Stimulated activated CD8-positive, alpha-beta memory T cell treated with anti-CD3 and anti-CD28 coated beads, Interleukin-4, amount 100 ng/mL, for 48 hours (primary cell): Measurements from ENCODE around the gene FBXW10.
"Not testable (repeated sequence)": the region's sequence is repeated elsewhere in the genome, so short reads cannot be mapped to it uniquely, and the experiment has no call there.

Experiments
- DNase-seq: peaks from one replicate; pipeline ENCODE4 v3.0.0-alpha.2; 2020

The FBXW10 gene, protein sequence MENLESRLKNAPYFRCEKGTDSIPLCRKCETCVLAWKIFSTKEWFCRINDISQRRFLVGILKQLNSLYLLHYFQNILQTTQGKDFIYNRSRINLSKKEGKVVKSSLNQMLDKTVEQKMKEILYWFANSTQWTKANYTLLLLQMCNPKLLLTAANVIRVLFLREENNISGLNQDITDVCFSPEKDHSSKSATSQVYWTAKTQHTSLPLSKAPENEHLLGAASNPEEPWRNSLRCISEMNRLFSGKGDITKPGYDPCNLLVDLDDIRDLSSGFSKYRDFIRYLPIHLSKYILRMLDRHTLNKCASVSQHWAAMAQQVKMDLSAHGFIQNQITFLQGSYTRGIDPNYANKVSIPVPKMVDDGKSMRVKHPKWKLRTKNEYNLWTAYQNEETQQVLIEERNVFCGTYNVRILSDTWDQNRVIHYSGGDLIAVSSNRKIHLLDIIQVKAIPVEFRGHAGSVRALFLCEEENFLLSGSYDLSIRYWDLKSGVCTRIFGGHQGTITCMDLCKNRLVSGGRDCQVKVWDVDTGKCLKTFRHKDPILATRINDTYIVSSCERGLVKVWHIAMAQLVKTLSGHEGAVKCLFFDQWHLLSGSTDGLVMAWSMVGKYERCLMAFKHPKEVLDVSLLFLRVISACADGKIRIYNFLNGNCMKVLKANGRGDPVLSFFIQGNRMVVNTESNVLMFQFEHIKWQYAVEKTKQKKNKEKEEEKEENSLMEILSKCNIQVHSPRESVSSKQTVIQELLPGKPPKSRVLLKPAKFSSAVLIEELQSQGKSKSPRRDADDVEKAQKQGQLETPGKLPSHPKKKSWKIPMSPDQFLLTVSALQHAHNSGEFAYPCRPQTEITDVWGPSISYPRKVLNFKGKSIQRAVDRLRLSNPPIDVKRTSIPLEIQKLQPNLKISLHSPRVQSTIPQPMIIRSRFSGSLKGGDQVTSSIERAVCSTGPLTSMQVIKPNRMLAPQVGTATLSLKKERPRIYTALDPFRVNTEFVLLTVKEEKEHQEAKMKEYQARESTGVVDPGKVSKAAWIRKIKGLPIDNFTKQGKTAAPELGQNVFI

DNA sequence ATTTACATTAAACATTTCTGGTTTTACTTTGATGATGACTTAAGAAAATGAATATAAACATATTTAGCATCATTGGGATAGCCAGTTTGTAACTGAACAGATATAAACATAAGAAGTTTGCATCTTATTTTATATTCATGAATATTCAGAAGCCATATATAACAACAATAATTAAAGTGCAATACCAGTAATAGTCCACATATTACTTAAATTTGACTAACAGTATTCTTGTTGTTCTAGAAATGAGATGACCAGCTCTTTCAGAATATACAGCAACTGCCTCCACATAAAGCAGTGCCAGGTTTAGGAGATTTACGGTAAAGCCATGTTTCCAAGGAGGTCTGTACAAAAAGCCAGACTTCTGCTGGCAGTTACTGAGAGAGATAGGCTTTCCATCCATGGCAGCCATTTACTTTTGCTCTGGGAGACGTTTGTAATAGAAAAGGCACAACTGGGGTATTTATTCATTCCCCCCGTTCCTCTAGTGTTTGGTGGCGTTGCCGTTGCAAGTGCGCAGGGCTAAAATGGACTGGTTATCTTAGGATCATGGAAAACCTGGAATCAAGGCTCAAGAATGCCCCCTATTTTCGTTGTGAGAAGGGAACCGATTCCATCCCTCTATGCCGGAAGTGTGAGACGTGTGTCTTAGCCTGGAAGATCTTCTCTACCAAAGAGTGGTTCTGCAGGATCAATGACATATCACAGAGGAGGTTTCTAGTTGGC lies at the start of gene FBXW10:
FBXW10 (plus strand) TSS at position 356 of the 723 bp plus-strand sequence; CDS start at position 547, 191 bp downstream.
- not testable (repeated sequence) for DNase-seq

DNA sequence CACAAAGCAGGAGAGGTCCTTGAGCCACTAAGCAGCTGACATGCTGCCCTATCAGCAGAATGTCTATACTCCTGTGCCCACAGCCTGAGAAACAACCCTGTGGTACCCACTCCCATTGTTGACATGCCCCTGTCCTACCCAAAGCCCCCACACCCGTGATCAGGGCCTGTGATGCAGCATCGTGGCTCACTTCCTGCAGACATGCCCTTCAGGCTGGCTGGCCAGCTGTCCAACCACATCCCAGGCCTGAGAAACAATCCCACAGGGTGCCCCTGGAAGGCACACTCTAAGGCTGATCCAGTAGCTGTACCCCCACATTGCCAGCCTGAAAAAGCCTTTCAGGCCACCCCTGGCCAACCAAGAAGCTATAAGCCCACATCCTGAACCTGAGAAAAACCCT lies 48.7 kb upstream of the FBXW10 start:
- DNase-seq = not testable (repeated sequence)

DNA sequence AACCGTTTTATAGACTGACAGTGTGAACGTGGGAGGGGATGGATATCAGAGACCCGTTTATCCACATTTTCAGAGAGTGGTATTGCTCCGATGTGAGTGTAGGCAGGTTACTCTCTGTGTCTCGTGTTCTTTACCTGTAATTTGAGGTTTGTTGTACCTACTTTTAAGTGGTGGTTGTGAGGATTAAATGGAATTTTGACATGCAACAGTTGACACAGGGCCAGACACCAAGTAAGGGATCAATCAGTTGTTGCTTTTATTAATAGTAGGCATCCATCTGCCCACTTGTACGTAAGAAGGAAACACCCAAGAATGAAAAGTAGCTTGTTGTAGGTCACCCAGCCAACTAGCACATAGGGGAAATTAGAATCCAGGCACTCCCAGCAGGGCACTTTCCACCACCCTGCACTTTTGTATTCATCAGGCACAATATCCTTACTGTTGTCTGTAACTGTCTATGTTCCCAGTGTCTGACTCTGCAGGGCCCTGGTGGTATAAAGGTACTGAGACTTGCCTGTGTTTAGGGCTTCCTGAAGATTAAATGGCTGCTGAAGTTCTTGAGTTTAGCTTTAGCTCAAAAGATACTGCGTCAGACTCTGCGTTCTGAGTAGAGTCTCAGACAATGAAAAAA lies 45.3 kb upstream of the FBXW10 start:
- not testable (repeated sequence) for DNase-seq

DNA sequence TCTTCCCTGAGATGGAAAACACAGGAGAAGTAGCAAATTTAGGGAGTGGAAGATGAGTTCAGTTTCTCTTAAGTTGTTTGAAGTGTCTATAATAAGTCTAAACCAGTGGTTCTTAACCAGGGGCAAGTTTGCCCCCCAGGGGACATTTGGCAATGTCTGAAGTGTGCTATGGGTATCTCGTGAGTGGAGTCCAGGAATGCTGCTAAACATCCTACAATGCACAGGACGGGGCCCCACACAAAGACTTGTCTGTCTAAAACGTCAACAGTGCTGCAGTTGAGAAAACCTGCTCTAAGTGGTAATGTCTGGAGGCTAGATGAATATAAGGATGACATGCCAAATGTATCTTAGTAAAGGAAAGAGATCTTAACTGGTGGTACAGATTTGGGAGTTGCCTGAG lies 37.9 kb upstream of the FBXW10 start:
- DNase-seq = not testable (repeated sequence)

DNA sequence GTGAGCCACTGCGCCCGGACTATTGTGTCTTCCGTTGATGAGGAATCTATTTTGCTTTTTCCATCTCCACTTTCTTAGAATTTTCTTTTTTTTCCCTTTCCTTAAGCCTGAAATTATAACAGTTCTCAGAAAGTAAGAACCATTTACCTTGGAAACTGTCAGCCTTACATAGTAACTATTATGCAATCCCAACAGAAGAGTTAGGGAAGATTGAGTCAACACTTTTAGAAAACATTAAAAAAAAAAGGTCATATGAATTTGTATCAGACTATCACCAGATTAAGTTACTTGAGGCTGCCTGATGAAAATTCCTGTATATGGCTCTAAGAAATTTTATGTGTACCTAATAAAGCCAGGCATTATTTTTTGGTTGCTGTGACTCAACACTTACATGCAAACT lies 35.6 kb upstream of the FBXW10 start:
- DNase-seq = not testable (repeated sequence)

DNA sequence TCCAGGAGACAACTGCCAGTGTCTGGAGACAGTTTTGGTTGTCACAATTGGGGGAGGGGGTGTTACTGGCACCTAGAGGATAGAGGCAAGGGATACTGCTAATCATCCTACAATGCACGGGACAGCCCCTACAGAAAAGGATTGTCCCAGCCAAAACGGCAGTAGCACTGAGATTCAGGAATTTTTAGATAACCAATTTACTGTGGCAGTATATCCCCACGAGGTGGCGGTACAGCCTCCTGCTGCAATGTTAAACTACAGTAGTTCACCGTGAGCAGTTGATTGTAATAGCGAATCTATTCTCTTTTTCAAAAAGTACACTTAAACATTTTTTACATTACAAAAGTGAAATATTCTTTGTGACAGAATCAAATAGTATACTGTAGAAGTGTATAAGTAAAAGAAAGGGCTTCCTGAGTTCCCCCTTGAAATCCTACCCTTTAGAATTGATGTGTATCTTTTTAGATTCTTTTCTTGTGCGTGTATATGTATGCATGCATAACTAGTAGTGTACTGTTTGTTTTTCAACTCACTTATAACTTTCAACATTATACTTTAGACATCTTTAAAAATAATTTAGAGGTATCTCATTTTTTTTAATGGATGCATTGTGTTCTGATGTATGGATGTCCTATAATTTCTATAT lies 31.4 kb upstream of the FBXW10 start:
- DNase-seq = peak; percentile 75

DNA sequence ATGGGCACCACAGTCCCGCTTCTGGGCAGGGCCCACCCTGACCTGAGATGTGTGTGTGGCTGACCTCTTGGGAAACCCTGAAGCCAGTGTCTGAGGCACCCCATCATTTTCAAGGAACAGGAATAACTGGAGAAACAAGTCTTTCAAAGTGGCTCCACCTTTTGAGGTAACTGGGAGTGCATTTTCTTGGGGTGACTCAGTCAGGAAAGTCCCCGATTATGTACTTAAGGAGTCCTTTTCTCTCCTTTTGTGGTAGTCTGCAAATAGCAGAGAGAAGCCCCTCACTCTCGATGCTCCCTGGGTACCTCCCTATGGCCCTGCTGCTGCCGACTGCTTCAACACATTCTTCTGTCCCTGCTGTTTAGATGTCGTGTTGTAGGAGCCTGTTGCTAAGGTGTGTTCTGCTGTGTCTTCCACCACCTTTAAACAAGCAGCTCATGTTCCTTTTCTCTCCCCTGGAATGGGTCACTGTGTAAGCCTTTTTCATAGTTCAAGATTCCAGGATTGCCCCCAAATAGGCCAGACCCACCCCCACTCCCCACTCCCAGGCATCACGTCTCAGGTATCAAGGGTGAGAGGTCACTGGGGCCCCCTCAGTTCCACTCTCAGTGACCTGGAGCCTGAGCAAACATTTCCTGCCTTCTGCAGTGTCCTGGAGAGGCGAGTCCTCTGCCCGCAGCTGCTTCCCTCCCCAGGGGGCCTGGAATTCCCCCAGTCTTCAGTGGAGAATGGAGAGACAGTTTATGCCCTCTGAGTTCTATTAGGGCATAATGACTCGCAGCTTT lies 25.0 kb upstream of the FBXW10 start:
- not testable (repeated sequence) for DNase-seq

DNA sequence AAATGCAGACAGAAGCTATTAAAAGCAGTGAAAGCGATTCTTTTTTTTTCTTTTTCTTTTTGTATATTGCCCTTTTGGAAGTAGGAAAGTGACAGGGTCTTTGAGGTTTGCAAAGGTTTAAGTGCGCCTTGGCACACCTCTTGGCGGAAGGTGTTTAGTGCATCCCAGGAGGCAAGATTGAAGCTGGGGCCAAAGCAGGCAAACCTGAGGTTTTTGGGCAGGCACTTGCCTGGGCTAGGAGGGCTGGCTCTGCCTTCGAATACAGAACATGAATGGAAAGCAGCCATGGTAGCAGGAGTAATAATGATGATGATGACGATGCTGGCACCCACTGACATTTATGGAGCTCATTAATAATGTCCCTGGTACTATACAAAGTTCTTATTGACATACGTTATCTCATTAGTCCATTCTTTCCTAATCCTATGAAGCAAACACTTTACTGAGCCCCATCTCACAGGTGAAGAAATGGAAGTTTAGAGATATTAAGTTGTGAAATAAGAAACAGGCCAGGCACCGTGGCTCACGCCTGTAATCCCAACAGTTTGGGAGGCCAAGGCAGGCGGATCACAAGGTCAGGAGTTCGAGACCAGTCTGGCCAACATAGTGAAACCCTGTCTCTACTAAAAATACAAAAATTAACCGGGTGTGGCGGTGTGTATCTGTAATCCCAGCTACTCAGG lies 24.3 kb upstream of the FBXW10 start:
- DNase-seq = not testable (repeated sequence)

DNA sequence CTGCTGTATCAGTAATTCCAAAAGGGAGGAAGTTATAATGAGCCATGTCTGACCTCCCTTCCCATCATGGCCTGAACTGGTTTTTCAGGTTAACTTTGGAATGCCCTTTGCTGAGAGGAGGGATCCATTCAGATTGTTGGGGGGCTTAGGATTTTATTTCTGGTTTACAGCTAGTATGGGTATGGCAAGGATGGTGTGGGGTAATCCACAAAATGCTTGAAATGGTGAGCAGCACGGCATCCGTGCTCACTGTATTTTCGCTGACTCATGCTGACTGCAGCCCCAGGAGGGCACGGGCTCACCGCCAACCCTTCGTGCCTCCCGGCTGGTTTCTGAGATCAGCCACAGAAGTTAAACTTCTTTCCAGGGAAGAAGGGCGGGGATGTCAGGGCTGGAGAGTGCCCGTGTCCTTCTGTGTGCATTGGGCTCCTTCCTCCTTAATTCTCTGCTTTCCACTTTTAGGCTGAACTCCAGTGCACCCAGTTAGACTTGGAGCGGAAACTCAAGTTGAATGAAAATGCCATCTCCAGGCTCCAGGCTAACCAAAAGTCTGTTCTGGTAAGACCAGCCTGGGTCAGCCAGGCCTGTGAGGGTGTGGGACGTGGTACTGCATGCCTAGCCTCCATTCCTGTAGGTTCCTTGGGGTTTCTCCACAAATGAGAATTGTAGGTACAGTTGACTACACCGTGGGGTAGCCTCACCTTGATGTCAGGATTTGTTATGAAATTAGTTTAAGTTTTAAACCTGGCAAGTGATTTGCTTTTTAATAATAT lies 21.9 kb upstream of the FBXW10 start:
- not testable (repeated sequence) for DNase-seq

DNA sequence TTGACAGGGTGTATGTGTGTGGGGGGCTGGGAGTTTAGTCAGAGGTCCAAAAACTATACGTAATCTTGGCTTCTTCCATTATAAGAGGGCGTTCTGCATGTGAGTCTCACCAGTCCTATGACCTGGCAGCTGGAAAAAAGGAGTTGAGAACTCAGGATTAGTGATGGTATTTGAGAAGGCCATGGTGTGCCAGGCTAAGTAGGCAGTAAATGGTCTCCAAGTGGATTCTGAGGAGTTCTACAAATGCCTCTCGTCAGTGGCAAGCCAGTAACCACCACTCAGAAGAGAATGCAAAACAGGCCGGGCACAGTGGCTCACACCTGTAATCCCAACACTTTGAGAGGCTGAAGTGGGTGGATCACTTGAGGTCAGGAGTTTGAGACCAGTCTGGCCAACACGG lies 21.2 kb upstream of the FBXW10 start:
- not testable (repeated sequence) for DNase-seq

DNA sequence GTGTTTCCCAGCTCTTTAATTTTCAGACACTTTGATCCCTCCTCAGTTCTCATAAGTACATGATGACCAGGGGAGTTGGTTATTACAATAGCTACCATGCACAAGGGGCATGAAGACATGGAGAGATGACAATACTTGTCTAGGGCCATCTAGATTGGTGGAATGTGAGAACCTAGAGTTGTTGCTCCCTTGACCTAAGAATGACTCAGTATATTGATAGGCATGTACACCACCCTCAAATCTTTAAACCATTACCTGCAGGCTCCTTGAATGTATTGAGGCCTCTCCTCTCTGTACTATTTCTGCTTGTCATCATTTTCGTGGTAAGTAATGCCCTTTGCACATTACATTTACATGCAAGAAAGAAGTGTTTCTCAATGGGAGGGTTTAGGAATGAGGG lies 20.3 kb upstream of the FBXW10 start:
- not testable (repeated sequence) for DNase-seq

DNA sequence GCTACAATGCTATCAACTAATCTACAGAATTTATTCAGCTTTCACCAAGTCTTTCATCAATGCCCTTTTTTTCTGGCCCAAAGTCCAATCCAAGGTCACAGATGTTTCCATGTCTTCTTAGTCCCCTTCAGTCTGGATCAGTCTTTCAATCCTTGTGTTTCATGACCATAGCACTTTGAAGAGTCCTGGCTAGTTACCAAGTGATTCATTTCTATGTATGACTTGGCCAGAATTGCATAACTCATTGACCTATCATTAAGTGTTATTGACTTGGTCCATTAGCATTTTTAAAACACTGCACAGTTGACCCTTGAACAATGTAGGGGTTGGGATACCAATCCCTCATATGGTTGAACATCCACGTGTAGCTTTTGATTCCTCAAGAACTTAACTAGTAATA lies 11.4 kb upstream of the FBXW10 start:
- DNase-seq = not testable (repeated sequence)

DNA sequence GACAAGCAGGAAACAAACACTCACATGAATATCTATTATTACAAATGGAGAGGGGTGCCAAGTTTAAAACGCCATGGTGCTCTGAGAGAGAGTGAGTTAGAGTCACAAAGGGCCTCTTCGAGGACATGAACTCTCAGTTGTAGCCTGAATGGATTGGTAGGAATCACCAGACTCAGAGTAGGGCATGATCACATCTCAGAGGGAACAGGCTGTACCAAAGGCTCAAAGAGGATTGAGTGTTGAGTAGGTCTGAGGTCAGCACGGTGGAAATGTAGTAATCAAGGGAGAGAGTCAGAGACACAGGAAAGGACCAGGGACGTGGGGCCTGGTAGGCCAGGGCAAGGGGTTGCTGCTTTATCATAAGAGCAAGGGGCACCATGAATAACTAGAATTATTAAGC lies 10.5 kb upstream of the FBXW10 start:
- DNase-seq = not testable (repeated sequence)

DNA sequence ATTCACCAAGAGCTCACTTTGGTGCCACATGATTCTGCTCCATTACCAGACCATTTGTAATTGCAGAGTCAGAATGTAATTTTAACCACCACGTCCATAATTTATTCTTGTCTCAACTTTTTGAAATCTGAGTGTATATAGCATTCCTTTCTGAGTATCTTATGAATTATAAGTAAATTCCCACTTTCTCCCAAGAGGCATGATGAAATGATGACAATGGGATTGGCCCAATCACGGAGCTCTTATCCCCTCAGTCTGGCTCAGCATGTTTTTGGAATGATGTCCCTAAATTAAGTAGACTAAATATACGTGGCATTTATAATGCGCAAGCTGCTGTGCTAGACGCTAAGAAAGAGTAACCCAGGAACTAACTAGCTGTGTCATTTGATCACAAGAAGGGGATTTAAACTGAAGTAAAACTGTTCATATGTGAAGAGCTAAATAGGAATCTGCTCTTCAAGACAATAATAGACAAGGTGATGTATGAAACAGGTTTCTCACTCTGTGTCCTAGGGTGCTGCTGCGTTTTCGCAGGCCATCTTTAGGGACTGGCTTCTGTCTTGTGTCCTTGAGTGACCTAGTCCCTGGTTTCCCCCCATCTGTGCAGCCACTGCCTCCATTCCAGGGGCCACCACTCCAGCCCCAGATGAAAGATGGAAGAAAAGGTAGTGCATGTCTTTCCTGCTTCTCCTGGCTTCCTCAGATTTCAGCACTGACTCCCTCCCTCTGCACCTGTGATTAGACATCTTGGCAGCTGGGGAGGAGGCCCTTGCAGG lies 4.0 kb upstream of the FBXW10 start:
- DNase-seq = not testable (repeated sequence)

DNA sequence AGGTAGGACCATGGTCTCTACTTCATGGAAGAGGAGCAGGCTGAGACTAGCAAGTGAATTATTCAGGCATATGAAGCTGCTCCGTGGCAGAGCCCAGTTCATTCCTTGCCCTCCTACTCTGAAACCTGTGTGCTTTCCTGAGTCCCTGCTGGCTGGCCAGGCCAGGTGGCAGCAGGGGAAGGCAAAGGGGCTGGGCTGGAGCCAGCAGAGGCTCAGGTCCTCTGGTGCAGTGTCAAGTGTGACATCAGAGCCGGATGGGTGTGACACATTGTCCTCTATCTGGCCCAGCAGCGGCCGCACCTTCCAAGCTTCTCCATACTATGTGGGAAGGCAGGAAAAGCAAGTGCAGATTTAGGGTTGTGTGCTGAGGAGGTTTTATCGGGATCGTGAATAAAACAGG lies 2.6 kb upstream of the FBXW10 start:
- DNase-seq = not testable (repeated sequence)

DNA sequence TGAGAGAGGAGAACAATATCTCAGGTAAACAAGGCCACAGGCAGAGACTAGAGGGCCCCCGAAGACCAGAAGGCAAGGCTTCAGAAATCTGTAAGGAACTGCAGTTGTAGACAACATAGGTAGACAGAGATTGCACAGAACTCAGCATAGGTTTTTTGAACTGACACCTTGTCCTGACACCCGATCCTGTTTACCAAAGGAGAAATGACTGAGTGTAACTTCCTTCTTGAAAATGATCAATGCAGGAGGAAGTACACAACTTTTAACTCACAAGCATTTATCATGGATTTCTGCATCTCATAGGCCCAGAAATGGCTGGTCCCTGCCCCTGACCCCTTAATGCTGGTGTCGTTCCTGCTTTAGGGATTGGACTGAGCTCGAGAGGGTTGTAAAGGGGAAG lies 872 bp downstream of the FBXW10 start:
- not testable (repeated sequence) for DNase-seq

DNA sequence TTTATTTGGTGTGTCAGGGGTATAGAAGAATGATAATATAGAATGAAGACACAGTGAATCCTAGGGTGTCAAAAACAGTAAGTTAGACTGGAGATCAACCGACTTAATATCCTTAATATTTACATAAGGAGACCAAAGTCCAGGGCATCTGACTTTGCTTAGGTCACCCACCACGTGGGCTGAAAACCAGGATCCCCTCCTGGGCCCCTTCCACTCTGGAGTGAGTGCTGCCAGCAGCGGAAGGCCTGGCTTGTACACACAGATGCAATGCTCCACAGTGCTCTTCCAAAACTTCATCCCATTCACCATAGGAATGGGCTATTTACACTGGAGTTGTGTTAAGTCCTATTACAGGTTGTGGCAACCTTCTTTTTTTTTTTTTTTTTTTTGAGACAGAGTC lies 2.7 kb downstream of the FBXW10 start:
- DNase-seq = not testable (repeated sequence)

DNA sequence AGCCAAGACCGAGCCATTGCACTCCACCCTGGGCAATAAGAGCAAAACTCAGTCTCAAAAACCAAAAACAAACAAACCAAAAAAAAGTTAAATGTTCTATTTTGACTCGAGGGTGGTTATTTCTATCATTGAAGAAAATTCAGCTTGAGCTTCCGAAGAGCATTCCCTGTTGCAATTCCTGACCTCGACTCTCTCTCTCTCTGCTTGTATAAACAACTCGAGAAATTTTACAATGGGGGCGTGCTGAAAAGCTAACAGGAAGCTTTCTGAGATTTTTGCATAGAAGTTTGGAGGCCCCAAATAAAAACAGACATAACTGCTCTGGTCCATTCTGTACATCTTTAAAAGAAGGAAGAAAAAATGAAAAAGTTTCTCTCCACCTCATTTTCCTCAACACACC lies 3.6 kb downstream of the FBXW10 start:
- not testable (repeated sequence) for DNase-seq
